GM21526 (cell line): ENCODE results near the gene WWC1.

Experiments
- ATAC-seq: cut with Tn5 transposase; IDR thresholded peaks from one replicate; pipeline ENCODE4 v1.9.1; 2021; ENCODE audit warnings: moderate library complexity; ENCODE audit not compliant: unreplicated experiment, low FRiP score

The WWC1 gene

GRCh38 chr5:168291342-168291963, at the start of gene WWC1:
Gene WWC1, plus strand, starts transcription at chr5:168291645. Its CDS starts 508 bp downstream, at chr5:168292153.
- ATAC-seq = peak; percentile 84

DNA sequence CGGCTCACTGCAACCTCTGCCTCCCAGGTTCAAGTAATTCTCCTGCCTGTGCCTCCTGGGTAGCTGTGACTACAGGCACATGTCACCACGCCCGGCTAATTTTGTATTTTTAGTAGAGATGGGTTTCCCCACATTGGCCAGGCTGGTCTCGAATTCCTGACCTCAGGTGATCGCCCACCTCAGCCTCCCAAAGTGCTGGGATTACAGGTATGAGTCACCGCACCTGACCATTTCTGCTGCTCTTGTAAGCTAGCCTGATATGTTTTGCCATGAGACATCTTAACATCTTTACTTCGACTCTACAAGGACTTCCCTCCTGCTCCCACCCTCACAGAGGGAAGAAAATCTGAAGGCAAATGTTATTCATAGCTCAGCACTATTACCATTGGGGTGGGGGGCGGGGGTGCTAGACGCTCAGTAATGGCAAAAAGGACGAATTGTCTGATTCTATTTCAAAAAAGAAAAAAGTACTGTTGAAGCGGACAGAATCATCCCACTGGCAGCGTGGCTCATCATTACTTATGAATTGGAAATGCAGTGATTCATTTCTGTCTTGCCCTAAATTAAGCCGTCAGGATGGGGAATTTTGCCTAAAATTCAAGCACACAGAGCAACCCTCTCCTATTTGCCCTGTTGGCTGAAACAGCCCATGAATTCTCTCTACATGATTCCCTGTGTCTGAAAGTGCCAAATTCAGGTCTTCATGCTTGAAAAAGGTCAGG, 46.4 kb upstream of the WWC1 start:
- no peak for ATAC-seq

GRCh38 chr5:168249923-168250322, 41.5 kb upstream of the WWC1 start:
- ATAC-seq = no peak

GRCh38 chr5:168251259-168251658, 40.2 kb upstream of the WWC1 start:
- no peak for ATAC-seq

GRCh38 chr5:168254013-168254693, 37.3 kb upstream of the WWC1 start:
- ATAC-seq = no peak

- no peak for ATAC-seq
Observed at GRCh38 chr5:168260353-168261226, 30.9 kb upstream of the WWC1 start.

DNA sequence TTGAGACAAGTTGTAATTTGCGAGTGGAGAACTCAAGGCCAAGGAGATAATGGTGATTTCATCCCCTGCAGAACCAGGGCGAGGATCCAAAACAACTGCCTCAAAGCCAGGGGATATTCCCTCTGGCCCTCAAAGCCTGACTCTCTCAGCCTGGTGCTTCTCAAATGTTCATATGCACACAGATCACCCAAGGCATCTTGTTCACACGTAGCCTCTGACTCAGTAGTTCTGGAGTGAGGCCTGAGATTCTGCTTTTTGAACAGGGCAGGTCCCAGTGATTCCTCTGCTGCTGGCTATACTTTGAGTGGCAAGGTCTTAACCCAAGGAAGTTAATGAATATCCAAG, 30.2 kb upstream of the WWC1 start:
- ATAC-seq = no peak

DNA sequence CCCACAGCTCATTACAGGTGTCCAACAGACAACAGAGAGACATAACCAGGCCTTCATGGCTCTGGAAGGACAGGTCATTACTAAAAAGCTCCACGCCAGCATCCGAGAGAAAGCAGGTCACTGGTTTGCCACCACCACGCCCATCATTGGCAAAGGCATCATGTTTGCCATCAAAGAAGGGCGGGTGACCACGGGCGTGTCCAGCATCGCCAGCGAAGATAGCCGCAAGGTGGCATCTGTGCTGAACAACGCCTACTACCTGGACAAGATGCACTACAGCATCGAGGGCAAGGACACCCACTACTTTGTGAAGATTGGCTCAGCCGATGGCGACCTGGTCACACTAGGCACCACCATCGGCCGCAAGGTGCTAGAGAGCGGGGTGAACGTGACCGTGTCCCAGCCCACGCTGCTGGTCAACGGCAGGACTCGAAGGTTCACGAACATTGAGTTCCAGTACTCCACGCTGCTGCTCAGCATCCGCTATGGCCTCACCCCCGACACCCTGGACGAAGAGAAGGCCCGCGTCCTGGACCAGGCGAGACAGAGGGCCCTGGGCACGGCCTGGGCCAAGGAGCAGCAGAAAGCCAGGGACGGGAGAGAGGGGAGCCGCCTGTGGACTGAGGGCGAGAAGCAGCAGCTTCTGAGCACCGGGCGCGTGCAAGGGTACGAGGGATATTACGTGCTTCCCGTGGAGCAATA, 29.3 kb upstream of the WWC1 start:
- no peak for ATAC-seq

- no peak for ATAC-seq
Observed at GRCh38 chr5:168263121-168263520, 28.3 kb upstream of the WWC1 start.

GRCh38 chr5:168266016-168266415, 25.4 kb upstream of the WWC1 start:
- no peak for ATAC-seq

- ATAC-seq = peak; percentile 83
Observed at GRCh38 chr5:168268949-168269936, 22.2 kb upstream of the WWC1 start.

GRCh38 chr5:168269937-168270330, 21.5 kb upstream of the WWC1 start:
- peak; percentile 44 for ATAC-seq

- ATAC-seq = no peak
Observed at GRCh38 chr5:168270476-168270875, 21.0 kb upstream of the WWC1 start.

- no peak for ATAC-seq
Observed at GRCh38 chr5:168273056-168273980, 18.1 kb upstream of the WWC1 start.

DNA sequence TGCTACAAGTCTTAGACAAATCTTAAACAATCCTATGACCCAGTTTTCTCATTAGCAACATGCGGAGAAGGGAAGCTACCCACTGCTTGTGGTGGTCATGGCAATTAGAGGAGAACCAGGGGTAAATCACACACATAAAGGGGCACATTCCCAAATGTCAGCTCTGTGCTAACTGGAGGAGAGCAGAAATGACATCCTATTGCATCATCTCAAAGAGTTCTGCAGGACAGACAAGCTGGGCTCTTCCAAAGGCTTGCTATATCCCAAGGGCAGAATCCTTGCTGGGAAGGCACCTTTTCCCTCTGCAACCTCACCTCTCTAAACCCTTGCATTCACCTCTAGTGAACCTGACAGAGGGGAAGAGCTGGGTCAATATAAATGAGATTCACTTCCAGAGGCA, 17.0 kb upstream of the WWC1 start:
- no peak for ATAC-seq

DNA sequence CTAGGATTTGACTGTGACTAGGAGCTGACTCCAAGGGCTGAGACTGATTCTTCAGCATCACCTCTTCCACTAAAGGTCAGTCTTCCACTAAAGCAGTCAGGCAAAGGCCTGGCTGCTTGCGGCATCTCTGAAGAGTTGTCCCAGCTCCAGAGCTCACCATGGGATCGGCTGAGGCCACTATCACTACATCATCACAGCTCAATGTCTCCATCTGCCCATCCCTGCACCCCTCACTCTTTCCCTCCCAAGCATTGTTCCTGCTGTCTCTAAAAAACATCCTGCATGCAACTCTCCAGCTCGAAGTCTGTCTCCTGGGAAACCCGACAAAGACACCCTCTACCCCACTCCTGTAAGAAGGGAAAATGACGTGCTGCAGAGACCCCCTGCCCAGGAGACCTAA, 15.5 kb upstream of the WWC1 start:
- no peak for ATAC-seq

- ATAC-seq = no peak
Observed at GRCh38 chr5:168282120-168282519, 9.3 kb upstream of the WWC1 start.

- ATAC-seq = no peak
Observed at GRCh38 chr5:168284809-168285208, 6.6 kb upstream of the WWC1 start.
